ENCODE data around the gene USP30. TPM values are rescaled to one million over a fixed set of nuclear protein-coding genes. Genes with fewer than 3 reads are reported as not detected.

USP30 gene
- total RNA-seq, 1 donor from 2014 or later = 12.1 TPM

GRCh38 chr12:109137055-109137454 lies 84.7 kb downstream of the USP30 start:
- peaks cover 8% of the 10 kb centered on the region for H3K9me3 ChIP-seq (replicated peaks)
- intact Hi-C loops (cut with micrococcal nuclease) = no loop called here
- peaks cover 99% of the 10 kb centered on the region for H3K4me1 ChIP-seq

More at GRCh38 chr12:109137055-109137454, 84.7 kb downstream of the USP30 start:
- TF ChIP-seq CTCF (IDR thresholded peaks at IDR 0.05; ENCODE audit: borderline replicate concordance) = no peak
- DNase-seq = no peak
- no peaks in the 10 kb centered on the region for H3K27me3 ChIP-seq (ENCODE audit: low read depth)
- H3K27ac ChIP-seq (replicated peaks) = peak overlapping the region; percentile 68
- peaks cover 26% of the 10 kb centered on the region for H3K36me3 ChIP-seq
- no peak overlapping the region for H3K4me3 ChIP-seq

Other genes starting within 250 kb of the USP30 start
- 30.1 TPM for gene SSH1, start 195.0 kb upstream of the USP30 start, total RNA-seq
- not detected for gene DAO, start 172.5 kb upstream of the USP30 start, total RNA-seq
- 2.6 TPM for gene SVOP, start 31.5 kb upstream of the USP30 start, total RNA-seq
- gene ALKBH2, start 40.9 kb downstream of the USP30 start, total RNA-seq = 6.5 TPM
- 24.6 TPM for gene UNG, start 45.0 kb downstream of the USP30 start, total RNA-seq
- 123 TPM for gene ACACB, start 64.0 kb downstream of the USP30 start, total RNA-seq